CD4-positive, alpha-beta memory T cell (primary cell): ENCODE data around the gene GSTM3. TPM values are rescaled to one million over a fixed set of nuclear protein-coding genes. Genes with fewer than 3 reads are reported as not detected.

Source experiments
- CTCF ChIA-PET: fragments of 350-600 bp; sonication (Branson Sonifier 250); formaldehyde crosslinking; loops from one replicate; lab custom pipeline; 2021; ENCODE audit warnings: inconsistent platforms; ENCODE audit not compliant: partially characterized antibody; lab: Charles Lee
- POLR2A ChIA-PET: fragments of 350-600 bp; sonication (Branson Sonifier 250); formaldehyde crosslinking; loops from one replicate; lab custom pipeline; 2021; ENCODE audit not compliant: partially characterized antibody; lab: Charles Lee
- DNase-seq, 5 donors: peaks; one replicate each; pipeline versions ENCODE4 v3.0.0 to v3.0.0-alpha.2; 2020 to 2022; ENCODE audit warnings: mixed read lengths in 1 of 5
- H3K27ac ChIP-seq: one replicate; pipeline ENCODE4 v1.7.0; 2013; ENCODE audit warnings: low read depth, low read length
- H3K27me3 ChIP-seq: 2 replicates; pipeline ENCODE4 v1.7.0; 2013; ENCODE audit warnings: mild to moderate bottlenecking, low read length, moderate library complexity; ENCODE audit not compliant: insufficient read depth
- H3K36me3 ChIP-seq: 2 replicates; pipeline ENCODE4 v1.7.0; 2013; ENCODE audit warnings: mild to moderate bottlenecking, low read length, moderate library complexity; ENCODE audit not compliant: insufficient read depth
- H3K4me1 ChIP-seq: 2 replicates; pipeline ENCODE4 v1.7.0; 2013; ENCODE audit warnings: mild to moderate bottlenecking, low read length, moderate library complexity; ENCODE audit not compliant: insufficient read depth
- H3K4me3 ChIP-seq, 2 donors: one replicate each; pipeline ENCODE4 v1.7.0; 2013; ENCODE audit warnings: low read length in 2 of 2, mild to moderate bottlenecking in 1 of 2
- H3K9me3 ChIP-seq, 2 donors: one replicate each; pipeline ENCODE4 v1.7.0; 2013; ENCODE audit warnings: low read length in 2 of 2, control low read depth in 1 of 2; ENCODE audit not compliant: control insufficient read depth in 1 of 2
- H3K27ac Mint-ChIP-seq, 7 donors: one replicate each; pipeline ENCODE4 v1.8.0; 2020 to 2021; ENCODE audit warnings: mixed read lengths in 7 of 7, mild to moderate bottlenecking in 6 of 7, inconsistent platforms in 3 of 7, moderate library complexity in 3 of 7
- H3K27me3 Mint-ChIP-seq, 2 donors: one replicate each; pipeline ENCODE4 v1.8.0; 2020 to 2021; ENCODE audit warnings: mixed read lengths in 2 of 2
- H3K36me3 Mint-ChIP-seq, 2 donors: one replicate each; pipeline ENCODE4 v1.8.0; 2020 to 2021; ENCODE audit warnings: mixed read lengths in 2 of 2, inconsistent platforms in 1 of 2, mild to moderate bottlenecking in 1 of 2
- H3K4me1 Mint-ChIP-seq, 4 donors: one replicate each; pipeline ENCODE4 v1.8.0; 2020 to 2021; ENCODE audit warnings: mixed read lengths in 4 of 4, mild to moderate bottlenecking in 1 of 4
- H3K4me3 Mint-ChIP-seq, 8 donors: one replicate each; pipeline ENCODE4 v1.8.0; 2020 to 2021; ENCODE audit warnings: mixed read lengths in 8 of 8, mild to moderate bottlenecking in 7 of 8, moderate library complexity in 6 of 8, inconsistent platforms in 3 of 8
- H3K9me3 Mint-ChIP-seq, 8 donors: one replicate each; pipeline ENCODE4 v1.8.0; 2020 to 2021; ENCODE audit warnings: mixed read lengths in 8 of 8, mild to moderate bottlenecking in 5 of 8, inconsistent platforms in 3 of 8, moderate library complexity in 1 of 8
- intact Hi-C: fragments of 100-400 bp; cut with micrococcal nuclease; formaldehyde crosslinking; loops from one replicate; pipeline ENCODE4 v1.15.1; 2023
- polyA plus RNA-seq, 2 donors: library from polyadenylated mRNA; unstranded; fragments of 300-500 nt; fragmentation: Illumina TruSeq; gene quantifications; one replicate each; pipeline ENCODE4 v1.2.3, GENCODE V29; 2021
- total RNA-seq, 2 experiments: library from RNA; stranded (reverse); gene quantifications; one replicate each; pipeline ENCODE4 v1.2.3, GENCODE V29; 2021

Gene GSTM3
- total and polyA plus RNA-seq, 4 experiments from 2014 or later = 1.2 to 44.3 (median 13.5) TPM

GRCh38 chr1:109787211-109787844 is 46.5 kb upstream of the GSTM3 start:
- no peak for DNase-seq
- CTCF ChIA-PET = interaction anchor here (0.8 to 27.8 kb wide), 4 partner anchors 12 to 195 kb away, joined by 4 to 864 read pairs (median 79); partner anchors contain the start of gene AHCYL1
- no peaks in the 10 kb centered on the region for H3K27me3 Mint-ChIP-seq
- Histone ChIP-seq H3K9me3 (no peaks in the 10 kb centered on the region), H3K36me3 (no peaks in the 10 kb centered on the region), H3K27ac (no peak overlapping the region), H3K4me3 (no peak overlapping the region), H3K4me1 (peaks cover 52% of the 10 kb centered on the region), H3K27me3 (no peaks in the 10 kb centered on the region)
- peaks cover 27 to 66% (median 51%) of the 10 kb centered on the region in 4 donors for H3K4me1 Mint-ChIP-seq
- no peaks in the 10 kb centered on the region for H3K36me3 Mint-ChIP-seq
- H3K4me3 Mint-ChIP-seq = no peak overlapping the region
- H3K27ac Mint-ChIP-seq = peak overlapping the region in 2 of 7 donors; percentile 38 to 41
- intact Hi-C loops = no loop called here
- H3K9me3 Mint-ChIP-seq = no peaks in the 10 kb centered on the region
- POLR2A ChIA-PET = interaction anchor here (1.0 to 2.4 kb wide), 5 partner anchors 10 to 247 kb away, joined by 3 to 18 read pairs (median 4); partner anchors contain the start of genes AHCYL1 and STRIP1

GRCh38 chr1:109786531-109787021 is 45.7 kb upstream of the GSTM3 start:
- no peak overlapping the region for H3K4me3 ChIP-seq
- H3K36me3 Mint-ChIP-seq = no peaks in the 10 kb centered on the region
- H3K4me1 ChIP-seq = peaks cover 44% of the 10 kb centered on the region
- no peak overlapping the region for H3K27ac ChIP-seq
- ChIA-PET POLR2A (interaction anchor here (1.0 to 2.3 kb wide), 4 partner anchors 10 to 198 kb away, joined by 3 to 6 read pairs (median 4); partner anchors contain the start of gene AHCYL1), CTCF (interaction anchor here (11.3 to 27.8 kb wide), 2 partner anchors 11 to 195 kb away, joined by 154 to 864 read pairs; partner anchors contain the start of gene AHCYL1)
- H3K4me1 Mint-ChIP-seq = peaks cover 27 to 59% (median 49%) of the 10 kb centered on the region in 4 donors
- H3K27me3 ChIP-seq = no peaks in the 10 kb centered on the region
- peaks cover 0 to 2% (median 0%) of the 10 kb centered on the region in 8 donors for H3K9me3 Mint-ChIP-seq
- no peaks in the 10 kb centered on the region for H3K9me3 ChIP-seq
- H3K27ac Mint-ChIP-seq = peak overlapping the region in 3 of 7 donors; percentile 53 to 77 (median 72)
- no peaks in the 10 kb centered on the region for H3K36me3 ChIP-seq
- DNase-seq = no peak
- H3K4me3 Mint-ChIP-seq = no peak overlapping the region
- no peaks in the 10 kb centered on the region for H3K27me3 Mint-ChIP-seq
- intact Hi-C loops = no loop called here

DNA sequence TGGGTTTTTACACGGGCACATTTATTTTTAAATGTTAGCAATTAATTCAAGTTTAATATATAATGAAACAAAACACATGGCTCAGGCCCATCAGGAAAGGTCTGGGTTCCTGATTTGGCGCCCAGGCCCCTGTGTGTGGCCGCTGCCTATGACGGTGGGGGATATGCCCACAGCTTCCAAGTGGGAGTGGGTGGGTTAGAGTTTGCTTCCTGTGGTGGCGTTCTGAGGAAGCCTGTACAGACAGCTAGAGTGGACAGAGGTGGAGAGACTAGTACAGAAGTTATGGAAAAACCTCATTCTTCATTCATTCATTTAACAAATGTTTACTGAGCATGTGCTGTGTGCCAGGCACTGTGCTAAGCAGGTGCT is 45.3 kb upstream of the GSTM3 start:
- Histone ChIP-seq H3K4me3 (no peak overlapping the region), H3K27ac (no peak overlapping the region), H3K4me1 (peaks cover 40% of the 10 kb centered on the region), H3K9me3 (peaks cover 0 to 1% of the 10 kb centered on the region in 2 donors), H3K36me3 (no peaks in the 10 kb centered on the region), H3K27me3 (no peaks in the 10 kb centered on the region)
- Mint-ChIP-seq H3K27ac (peak overlapping the region in 5 of 7 donors; percentile 33 to 92 (median 63)), H3K4me3 (peak overlapping the region in 1 of 8 donors; percentile 26), H3K27me3 (no peaks in the 10 kb centered on the region), H3K36me3 (no peaks in the 10 kb centered on the region), H3K9me3 (peaks cover 0 to 6% (median 0%) of the 10 kb centered on the region in 8 donors), H3K4me1 (peaks cover 22 to 54% (median 45%) of the 10 kb centered on the region in 4 donors)
- ChIA-PET POLR2A (interaction anchor here (1.2 to 2.3 kb wide), 3 partner anchors 9 to 199 kb away, joined by 3 to 6 read pairs (median 6); partner anchors contain the start of gene AHCYL1), CTCF (interaction anchor here (11.3 to 27.8 kb wide), 2 partner anchors 11 to 196 kb away, joined by 154 to 864 read pairs; partner anchors contain the start of gene AHCYL1)
- intact Hi-C loops = no loop called here
- no peak for DNase-seq

DNA sequence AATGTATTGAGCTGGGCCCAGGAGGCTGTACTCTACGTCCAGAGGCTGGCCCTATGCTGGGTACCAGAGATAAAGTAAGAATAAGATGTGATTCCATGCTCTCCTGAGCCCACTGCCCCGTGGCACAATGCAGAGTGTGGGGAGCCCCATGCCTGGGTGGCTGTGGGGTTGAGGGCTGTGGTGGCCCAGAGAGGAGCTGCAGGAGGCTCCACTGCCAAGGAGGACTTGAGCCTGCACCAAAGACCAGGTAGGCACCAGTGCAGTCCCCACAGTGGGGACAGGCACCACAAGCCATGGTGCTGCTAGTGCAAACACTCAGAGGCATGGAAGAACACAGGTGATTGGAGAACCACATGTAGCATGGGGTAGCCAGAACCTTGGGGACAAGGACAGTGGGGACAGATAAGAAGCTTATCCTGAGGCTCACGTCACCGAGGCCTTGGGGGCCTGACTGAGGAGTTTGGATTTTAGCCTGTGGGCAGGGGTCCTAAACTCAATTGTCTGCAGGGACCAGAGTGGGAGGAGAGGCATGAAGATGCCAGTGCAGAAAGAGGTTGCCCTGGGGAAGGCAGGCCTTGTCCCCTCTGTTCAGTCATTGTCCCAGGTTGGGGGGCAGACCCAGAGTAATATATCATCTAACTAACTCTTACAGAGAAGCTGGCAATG is 44.7 kb upstream of the GSTM3 start:
- H3K27ac Mint-ChIP-seq = peak overlapping the region in 1 of 7 donors; percentile 92
- intact Hi-C loops = no loop called here

GRCh38 chr1:109784551-109785252 is 43.9 kb upstream of the GSTM3 start:
- Histone ChIP-seq H3K4me3 (no peak overlapping the region), H3K9me3 (peaks cover 0 to 4% of the 10 kb centered on the region in 2 donors), H3K4me1 (peaks cover 26% of the 10 kb centered on the region), H3K27ac (no peak overlapping the region), H3K36me3 (no peaks in the 10 kb centered on the region), H3K27me3 (no peaks in the 10 kb centered on the region)
- Mint-ChIP-seq H3K4me3 (no peak overlapping the region), H3K27me3 (no peaks in the 10 kb centered on the region), H3K9me3 (peaks cover 0 to 14% (median 5%) of the 10 kb centered on the region in 8 donors), H3K36me3 (peaks cover 0 to 4% of the 10 kb centered on the region in 2 donors), H3K4me1 (peaks cover 14 to 40% (median 32%) of the 10 kb centered on the region in 4 donors), H3K27ac (peak overlapping the region in 2 of 7 donors; percentile 26 to 66)
- POLR2A ChIA-PET = interaction anchor here (2.3 kb wide), 1 partner anchor 200 kb away, joined by 6 read pairs; the partner anchor contains the start of gene AHCYL1
- intact Hi-C loops = no loop called here
- CTCF ChIA-PET = interaction anchor here (11.3 to 27.8 kb wide), 3 partner anchors 9 to 197 kb away, joined by 154 to 864 read pairs (median 394); partner anchors contain the start of gene AHCYL1
- DNase-seq = no peak

More for the DNA sequence above, 44.7 kb upstream of the GSTM3 start:
- Mint-ChIP-seq H3K9me3 (peaks cover 0 to 12% (median 2%) of the 10 kb centered on the region in 8 donors), H3K4me1 (peaks cover 18 to 49% (median 39%) of the 10 kb centered on the region in 4 donors), H3K27me3 (no peaks in the 10 kb centered on the region), H3K36me3 (peaks cover 0 to 2% of the 10 kb centered on the region in 2 donors), H3K4me3 (peak overlapping the region in 1 of 8 donors; percentile 26)
- no peaks in the 10 kb centered on the region for H3K36me3 ChIP-seq
- H3K4me3 ChIP-seq = no peak overlapping the region
- ChIA-PET POLR2A (interaction anchor here (1.2 to 2.3 kb wide), 3 partner anchors 9 to 199 kb away, joined by 3 to 6 read pairs (median 6); partner anchors contain the start of gene AHCYL1), CTCF (interaction anchor here (11.3 to 27.8 kb wide), 2 partner anchors 10 to 196 kb away, joined by 154 to 864 read pairs; partner anchors contain the start of gene AHCYL1)
- peaks cover 0 to 4% of the 10 kb centered on the region in 2 donors for H3K9me3 ChIP-seq
- no peak overlapping the region for H3K27ac ChIP-seq
- H3K4me1 ChIP-seq = peaks cover 34% of the 10 kb centered on the region
- DNase-seq = no peak
- H3K27me3 ChIP-seq = no peaks in the 10 kb centered on the region

DNA sequence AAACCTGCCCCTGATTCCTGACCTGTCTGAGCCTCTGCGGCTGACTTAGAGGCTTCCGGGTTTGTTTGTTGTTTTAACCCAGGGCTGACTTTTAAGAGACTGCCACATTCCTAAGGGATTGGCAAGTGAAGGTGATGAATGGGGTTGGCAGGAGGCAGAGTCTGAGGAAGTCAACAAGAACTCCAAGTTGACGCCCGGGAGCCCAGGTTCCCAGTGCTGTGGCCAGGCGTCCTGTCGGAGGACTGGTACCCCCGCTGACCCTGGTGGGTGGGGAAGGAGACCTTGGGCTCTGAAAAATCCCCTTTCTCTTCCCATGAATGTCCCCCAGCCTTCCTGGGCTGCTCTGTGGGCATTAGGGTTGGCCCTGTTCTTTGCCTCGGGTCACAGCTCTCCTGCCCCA is 42.6 kb upstream of the GSTM3 start:
- H3K27ac ChIP-seq = no peak overlapping the region
- Mint-ChIP-seq H3K4me1 (peaks cover 8 to 28% (median 22%) of the 10 kb centered on the region in 4 donors), H3K27ac (peak overlapping the region in 1 of 7 donors; percentile 22), H3K36me3 (peaks cover 0 to 4% of the 10 kb centered on the region in 2 donors), H3K9me3 (peaks cover 0 to 14% (median 5%) of the 10 kb centered on the region in 8 donors), H3K4me3 (no peak overlapping the region), H3K27me3 (no peaks in the 10 kb centered on the region)
- ChIA-PET CTCF (interaction anchor here (4.4 to 27.8 kb wide), 4 partner anchors 8 to 198 kb away, joined by 23 to 864 read pairs (median 274); partner anchors contain the start of gene AHCYL1), POLR2A (no interaction called here)
- intact Hi-C loops = no loop called here
- H3K4me1 ChIP-seq = peaks cover 13% of the 10 kb centered on the region
- no peaks in the 10 kb centered on the region for H3K27me3 ChIP-seq
- H3K9me3 ChIP-seq = peaks cover 0 to 4% of the 10 kb centered on the region in 2 donors
- H3K4me3 ChIP-seq = no peak overlapping the region
- H3K36me3 ChIP-seq = no peaks in the 10 kb centered on the region
- no peak for DNase-seq
